Hepatocyte (in vitro differentiated cells): Measurements from ENCODE around the gene NR1H3.

Experiments used
- CTCF ChIP-seq: fragments of 200-600 bp; sonication (generic); IDR thresholded peaks from 2 replicates; pipeline ENCODE4 v1.5.1; 2016; ENCODE audit warnings: antibody characterized with exemption, mild to moderate bottlenecking; ENCODE audit not compliant: poor library complexity
- EZH2phosphoT487 ChIP-seq: fragments of 200-600 bp; sonication (generic); IDR thresholded peaks from one replicate; pipeline ENCODE4 v1.6.1; 2018; ENCODE audit warnings: antibody characterized with exemption, mild to moderate bottlenecking, low read depth, moderate library complexity; ENCODE audit not compliant: unreplicated experiment, severe bottlenecking

DNA sequence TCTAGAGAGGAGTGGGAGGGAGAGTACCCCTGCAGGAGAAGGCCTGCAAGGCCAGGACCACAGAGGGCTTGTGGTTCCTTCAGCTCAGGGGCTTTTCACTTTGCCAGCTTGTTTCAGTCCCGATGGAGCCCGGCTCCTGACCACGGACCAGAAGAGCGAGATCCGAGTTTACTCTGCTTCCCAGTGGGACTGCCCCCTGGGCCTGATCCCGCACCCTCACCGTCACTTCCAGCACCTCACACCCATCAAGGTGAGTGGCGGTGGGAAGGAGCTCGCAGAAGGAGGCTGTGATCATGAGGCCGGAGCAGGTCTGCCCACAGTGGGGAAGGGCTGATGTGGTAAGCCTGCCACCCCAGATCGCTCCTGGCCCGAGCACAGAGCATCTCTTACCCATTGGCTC lies 22.6 kb upstream of the NR1H3 start:
- TF ChIP-seq CTCF (no peak), EZH2phosphoT487 (no peak)
